ENCODE measurements around the gene SF1. TPM values are rescaled to one million over a fixed set of nuclear protein-coding genes. Genes with fewer than 3 reads are reported as not detected.

The SF1 gene
- total RNA-seq: 126 and 163 TPM in 2 replicates
- 138 and 157 TPM in 2 replicates for polyA plus RNA-seq

- no peaks in the 10 kb centered on the region for H3K9me3 ChIP-seq (ENCODE audit: low read depth)
- no peaks in the 10 kb centered on the region for H3K27me3 ChIP-seq
- no peaks in the 10 kb centered on the region for H3K9me2 ChIP-seq (replicated peaks; ENCODE audit: insufficient read depth)
- H3K79me2 ChIP-seq: peaks cover 45% of the 10 kb centered on the region
- H2AFZ ChIP-seq: peak within 1 kb of the TSS; percentile 70
- peak; percentile 100 for DNase-seq (ENCODE audit: low spot score)
- H3K4me3 ChIP-seq: peak within 1 kb of the TSS; percentile 85
- H3K4me1 ChIP-seq (ENCODE audit: insufficient read depth): peaks cover 15% of the 10 kb centered on the region
- under 1% methylated on average over 60 of the region's 80 CpGs for WGBS (ENCODE audit: low lambda C conversion rate, missing lambda C conversion rate)
- peaks cover 39% of the 10 kb centered on the region for H4K20me1 ChIP-seq (ENCODE audit: insufficient read depth, poor library complexity, severe bottlenecking)
- no peaks in the 10 kb centered on the region for H3K36me3 ChIP-seq (replicated peaks; ENCODE audit: insufficient read depth, low read depth)
- H3K4me2 ChIP-seq: peak within 1 kb of the TSS; percentile 80
- TF ChIP-seq CTCF (IDR thresholded peaks at IDR 0.05; ENCODE audit: poor library complexity): no peak
- no peak for TF ChIP-seq EZH2phosphoT487 (IDR thresholded peaks at IDR 0.05; ENCODE audit: low read depth, severe bottlenecking, unreplicated experiment)
- no peak for TF ChIP-seq EZH2 (IDR thresholded peaks at IDR 0.05; ENCODE audit: borderline replicate concordance)
- peak within 1 kb of the TSS; percentile 98 for H3K27ac ChIP-seq
Measured at GRCh38 chr11:64778473-64779298, at the start of gene SF1. SF1 (minus strand) TSS chr11:64778542; CDS start chr11:64778392, 150 bp downstream.

GRCh38 chr11:64827451-64827839, 49.1 kb upstream of the SF1 start:
- Histone ChIP-seq H3K36me3 (replicated peaks; ENCODE audit: insufficient read depth, low read depth) (no peaks in the 10 kb centered on the region), H3K9me2 (replicated peaks; ENCODE audit: insufficient read depth) (no peaks in the 10 kb centered on the region), H3K9me3 (ENCODE audit: low read depth) (no peaks in the 10 kb centered on the region)

GRCh38 chr11:64826578-64827450, 48.5 kb upstream of the SF1 start:
- no peaks in the 10 kb centered on the region for H3K9me3 ChIP-seq (ENCODE audit: low read depth)
- WGBS (ENCODE audit: low lambda C conversion rate, missing lambda C conversion rate): 97% methylated on average over 51 of the region's 52 CpGs

More at GRCh38 chr11:64827451-64827839, 49.1 kb upstream of the SF1 start:
- Histone ChIP-seq H3K4me3 (no peak overlapping the region), H3K4me2 (no peak overlapping the region), H4K20me1 (ENCODE audit: insufficient read depth, poor library complexity, severe bottlenecking) (no peaks in the 10 kb centered on the region), H2AFZ (no peak overlapping the region), H3K79me2 (no peaks in the 10 kb centered on the region), H3K27me3 (no peaks in the 10 kb centered on the region), H3K27ac (no peak overlapping the region), H3K4me1 (ENCODE audit: insufficient read depth) (no peaks in the 10 kb centered on the region)
- TF ChIP-seq EZH2 (IDR thresholded peaks at IDR 0.05; ENCODE audit: borderline replicate concordance): no peak
- TF ChIP-seq EZH2phosphoT487 (IDR thresholded peaks at IDR 0.05; ENCODE audit: low read depth, severe bottlenecking, unreplicated experiment): no peak
- no peak for TF ChIP-seq CTCF (IDR thresholded peaks at IDR 0.05; ENCODE audit: poor library complexity)
- WGBS (ENCODE audit: low lambda C conversion rate, missing lambda C conversion rate): 96% methylated on average over 22 of the region's 22 CpGs
- no peak for DNase-seq (ENCODE audit: low spot score)

More at GRCh38 chr11:64826578-64827450, 48.5 kb upstream of the SF1 start:
- no peaks in the 10 kb centered on the region for H4K20me1 ChIP-seq (ENCODE audit: insufficient read depth, poor library complexity, severe bottlenecking)
- no peak overlapping the region for H2AFZ ChIP-seq
- TF ChIP-seq EZH2phosphoT487 (IDR thresholded peaks at IDR 0.05; ENCODE audit: low read depth, severe bottlenecking, unreplicated experiment): no peak
- no peak for TF ChIP-seq CTCF (IDR thresholded peaks at IDR 0.05; ENCODE audit: poor library complexity)
- no peak for TF ChIP-seq EZH2 (IDR thresholded peaks at IDR 0.05; ENCODE audit: borderline replicate concordance)
- DNase-seq (ENCODE audit: low spot score): no peak
- no peaks in the 10 kb centered on the region for H3K36me3 ChIP-seq (replicated peaks; ENCODE audit: insufficient read depth, low read depth)
- H3K4me2 ChIP-seq: no peak overlapping the region
- H3K4me3 ChIP-seq: no peak overlapping the region
- no peaks in the 10 kb centered on the region for H3K4me1 ChIP-seq (ENCODE audit: insufficient read depth)
- no peaks in the 10 kb centered on the region for H3K9me2 ChIP-seq (replicated peaks; ENCODE audit: insufficient read depth)
- no peak overlapping the region for H3K27ac ChIP-seq
- H3K79me2 ChIP-seq: no peaks in the 10 kb centered on the region
- no peaks in the 10 kb centered on the region for H3K27me3 ChIP-seq
